Mesendoderm (in vitro differentiated cells): ENCODE results near the gene SMAD5.

Experiments
- DNase-seq: peaks from one replicate; pipeline ENCODE4 v3.0.0; 2013
- H2AK5ac ChIP-seq: 2 replicates; pipeline ENCODE4 v1.6.1; 2013; ENCODE audit warnings: low read length, inconsistent platforms
- H2BK120ac ChIP-seq: 2 replicates; pipeline ENCODE4 v1.6.1; 2013; ENCODE audit warnings: low read depth, mild to moderate bottlenecking, low read length, moderate library complexity, mixed read lengths
- H2BK15ac ChIP-seq: replicated peaks from 2 replicates; pipeline ENCODE4 v1.6.1; 2013; ENCODE audit warnings: low read depth, mild to moderate bottlenecking, moderate library complexity
- H2BK5ac ChIP-seq: 2 replicates; pipeline ENCODE4 v1.6.1; 2013; ENCODE audit warnings: low read length, inconsistent platforms
- H3K18ac ChIP-seq: 2 replicates; pipeline ENCODE4 v1.6.1; 2013; ENCODE audit warnings: mild to moderate bottlenecking, low read length, mixed read lengths
- H3K23ac ChIP-seq: one replicate; pipeline ENCODE4 v1.6.1; 2013; ENCODE audit warnings: low read length
- H3K27ac ChIP-seq: 2 replicates; pipeline ENCODE4 v1.5.1; 2013; ENCODE audit warnings: low read depth, mild to moderate bottlenecking, inconsistent platforms, low read length, moderate library complexity
- H3K27me3 ChIP-seq: 2 replicates; pipeline ENCODE4 v1.6.1; 2013; ENCODE audit warnings: low read length, control low read depth, mild to moderate bottlenecking, inconsistent platforms; ENCODE audit not compliant: insufficient read depth, poor library complexity
- H3K36me3 ChIP-seq: 2 replicates; pipeline ENCODE4 v1.6.1; 2013; ENCODE audit warnings: low read length, inconsistent platforms; ENCODE audit not compliant: control insufficient read depth, insufficient read depth
- H3K4ac ChIP-seq: one replicate; pipeline ENCODE4 v1.6.1; 2013; ENCODE audit warnings: low read depth, mild to moderate bottlenecking, low read length, moderate library complexity
- H3K4me1 ChIP-seq: 2 replicates; pipeline ENCODE4 v1.6.1; 2013; ENCODE audit warnings: low read depth, low read length, inconsistent platforms; ENCODE audit not compliant: control insufficient read depth
- H3K4me2 ChIP-seq: 2 replicates; pipeline ENCODE4 v1.6.1; 2013; ENCODE audit warnings: low read length
- H3K4me3 ChIP-seq: 2 replicates; pipeline ENCODE4 v1.5.1; 2013; ENCODE audit warnings: mild to moderate bottlenecking, low read length
- H3K56ac ChIP-seq: one replicate; pipeline ENCODE4 v1.6.1; 2013; ENCODE audit warnings: low read length
- H3K79me1 ChIP-seq: 2 replicates; pipeline ENCODE4 v1.6.1; 2013; ENCODE audit warnings: low read length, inconsistent platforms
- H3K79me2 ChIP-seq: 2 replicates; pipeline ENCODE4 v1.6.1; 2013; ENCODE audit warnings: mild to moderate bottlenecking, low read length; ENCODE audit not compliant: control insufficient read depth, insufficient read depth
- H3K9ac ChIP-seq: 2 replicates; pipeline ENCODE4 v1.6.1; 2013; ENCODE audit warnings: low read length, inconsistent platforms
- H4K5ac ChIP-seq: one replicate; pipeline ENCODE4 v1.6.1; 2013; ENCODE audit warnings: low read length
- H4K8ac ChIP-seq: one replicate; pipeline ENCODE4 v1.6.1; 2013; ENCODE audit warnings: low read depth, mild to moderate bottlenecking, control low read depth, low read length, moderate library complexity
- WGBS: extraction: QIAGEN DNeasy Blood & Tissue Kit; methylation state at CpG from one replicate; pipeline ENCODE4 v1.1.7; 2013; ENCODE audit warnings: low lambda C conversion rate, missing lambda C conversion rate; ENCODE audit not compliant: insufficient coverage; ENCODE audit errors: extremely low coverage; 5-methylcytosine and 5-hydroxymethylcytosine counted together

SMAD5 gene

GRCh38 chr5:136147632-136148031 is 15.0 kb downstream of the SMAD5 start:
- DNase-seq: no peak
- no peak overlapping the region for H3K4ac ChIP-seq
- no peak overlapping the region for H2BK15ac ChIP-seq
- no peak overlapping the region for H3K56ac ChIP-seq
- H3K27me3 ChIP-seq: no peaks in the 10 kb centered on the region
- H3K4me1 ChIP-seq: no peaks in the 10 kb centered on the region
- no peak overlapping the region for H4K5ac ChIP-seq
- no peak overlapping the region for H4K8ac ChIP-seq
- no peaks in the 10 kb centered on the region for H3K36me3 ChIP-seq
- H3K4me3 ChIP-seq: no peak overlapping the region
- no peak overlapping the region for H3K18ac ChIP-seq
- H3K79me1 ChIP-seq: peaks cover 10% of the 10 kb centered on the region
- H2AK5ac ChIP-seq: no peak overlapping the region
- H3K4me2 ChIP-seq: no peak overlapping the region
- H3K23ac ChIP-seq: no peak overlapping the region
- H2BK120ac ChIP-seq: no peak overlapping the region
- H3K27ac ChIP-seq: no peak overlapping the region
- peaks cover 31% of the 10 kb centered on the region for H3K79me2 ChIP-seq
- H3K9ac ChIP-seq: no peak overlapping the region
- H2BK5ac ChIP-seq: no peak overlapping the region

DNA sequence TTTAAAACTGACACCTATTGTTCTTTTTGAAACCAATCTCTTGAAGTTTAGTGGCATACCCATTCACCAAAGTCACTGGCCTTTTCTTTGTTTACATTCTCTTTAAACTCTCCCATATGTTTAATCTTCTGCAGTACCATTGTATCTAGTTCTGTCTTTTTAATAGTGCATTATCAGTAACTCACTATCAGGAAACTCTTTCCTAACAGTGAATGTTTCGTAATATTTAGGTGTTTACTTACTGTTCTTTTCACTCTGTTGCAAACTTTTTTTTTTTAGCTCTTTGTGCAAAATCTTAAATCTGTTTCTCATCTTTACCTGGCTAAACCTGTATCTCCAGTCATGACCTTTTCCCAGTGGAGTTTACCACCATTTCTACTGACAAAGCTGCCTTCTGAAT is 17.2 kb downstream of the SMAD5 start:
- no peak overlapping the region for H3K9ac ChIP-seq
- no peak overlapping the region for H3K4me3 ChIP-seq
- H2BK15ac ChIP-seq: no peak overlapping the region
- H3K36me3 ChIP-seq: peaks cover 2% of the 10 kb centered on the region
- H3K79me1 ChIP-seq: peaks cover 7% of the 10 kb centered on the region
- H3K23ac ChIP-seq: no peak overlapping the region
- H3K4me1 ChIP-seq: no peaks in the 10 kb centered on the region
- no peak for DNase-seq
- H2BK5ac ChIP-seq: no peak overlapping the region
- H4K8ac ChIP-seq: no peak overlapping the region
- H3K4me2 ChIP-seq: no peak overlapping the region
- H2AK5ac ChIP-seq: no peak overlapping the region
- no CpG with 5 or more reads among the region's 1 CpG for WGBS
- no peak overlapping the region for H3K4ac ChIP-seq
- no peak overlapping the region for H3K18ac ChIP-seq
- no peak overlapping the region for H3K56ac ChIP-seq
- no peak overlapping the region for H2BK120ac ChIP-seq
- H4K5ac ChIP-seq: no peak overlapping the region
- no peak overlapping the region for H3K27ac ChIP-seq
- H3K79me2 ChIP-seq: peaks cover 15% of the 10 kb centered on the region
- no peaks in the 10 kb centered on the region for H3K27me3 ChIP-seq

GRCh38 chr5:136153581-136154236 is 21.1 kb downstream of the SMAD5 start:
- no CpG with 5 or more reads among the region's 11 CpGs for WGBS
- Histone ChIP-seq H4K8ac (no peak overlapping the region), H2BK15ac (no peak overlapping the region), H2BK120ac (no peak overlapping the region), H3K79me2 (peaks cover 10% of the 10 kb centered on the region), H4K5ac (no peak overlapping the region), H2BK5ac (no peak overlapping the region), H3K4me3 (no peak overlapping the region), H3K79me1 (peaks cover 15% of the 10 kb centered on the region), H3K18ac (peak overlapping the region; percentile 28), H3K4ac (no peak overlapping the region), H3K56ac (no peak overlapping the region), H2AK5ac (no peak overlapping the region), H3K4me2 (no peak overlapping the region), H3K36me3 (peaks cover 4% of the 10 kb centered on the region), H3K9ac (no peak overlapping the region), H3K27me3 (no peaks in the 10 kb centered on the region), H3K23ac (no peak overlapping the region), H3K4me1 (no peaks in the 10 kb centered on the region), H3K27ac (no peak overlapping the region)
- DNase-seq: no peak

DNA sequence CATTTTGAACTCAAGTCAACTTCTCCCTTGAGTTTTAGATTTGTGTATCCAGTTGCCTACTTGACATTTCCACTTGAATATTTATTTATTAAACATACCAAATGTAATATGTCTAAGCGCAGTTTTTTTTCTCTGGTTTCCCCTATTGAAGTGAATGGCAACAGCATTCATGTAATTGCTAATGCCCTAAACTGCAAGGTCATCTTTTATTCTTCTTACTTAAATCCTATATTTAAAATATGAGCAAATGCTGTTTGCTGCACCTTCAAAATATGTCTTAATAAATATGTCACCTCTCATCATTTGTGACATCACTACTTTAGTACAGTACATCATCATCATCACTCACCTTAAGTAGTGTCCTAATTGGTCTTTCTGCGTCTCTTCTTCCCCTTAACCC is 22.4 kb downstream of the SMAD5 start:
- H2BK120ac ChIP-seq: no peak overlapping the region
- H3K56ac ChIP-seq: no peak overlapping the region
- H3K4me2 ChIP-seq: no peak overlapping the region
- H3K79me1 ChIP-seq: peaks cover 15% of the 10 kb centered on the region
- H2BK15ac ChIP-seq: no peak overlapping the region
- H4K5ac ChIP-seq: no peak overlapping the region
- H3K4me1 ChIP-seq: no peaks in the 10 kb centered on the region
- H4K8ac ChIP-seq: no peak overlapping the region
- H3K23ac ChIP-seq: no peak overlapping the region
- H3K79me2 ChIP-seq: peaks cover 10% of the 10 kb centered on the region
- H2BK5ac ChIP-seq: no peak overlapping the region
- H3K4me3 ChIP-seq: no peak overlapping the region
- H3K27me3 ChIP-seq: no peaks in the 10 kb centered on the region
- H3K18ac ChIP-seq: no peak overlapping the region
- H3K27ac ChIP-seq: no peak overlapping the region
- no peak overlapping the region for H3K9ac ChIP-seq
- H2AK5ac ChIP-seq: no peak overlapping the region
- DNase-seq: no peak
- no CpG with 5 or more reads among the region's 2 CpGs for WGBS
- peaks cover 4% of the 10 kb centered on the region for H3K36me3 ChIP-seq
- H3K4ac ChIP-seq: no peak overlapping the region

GRCh38 chr5:136155761-136156160 is 23.1 kb downstream of the SMAD5 start:
- DNase-seq: no peak
- Histone ChIP-seq H3K4me3 (no peak overlapping the region), H3K4ac (no peak overlapping the region), H2BK5ac (no peak overlapping the region), H3K9ac (no peak overlapping the region), H3K23ac (no peak overlapping the region), H3K79me1 (peaks cover 16% of the 10 kb centered on the region), H4K5ac (no peak overlapping the region), H2BK120ac (no peak overlapping the region), H3K4me1 (no peaks in the 10 kb centered on the region), H3K4me2 (no peak overlapping the region), H3K36me3 (peaks cover 5% of the 10 kb centered on the region), H3K27ac (no peak overlapping the region), H3K27me3 (no peaks in the 10 kb centered on the region), H4K8ac (no peak overlapping the region), H3K56ac (no peak overlapping the region), H3K79me2 (peaks cover 12% of the 10 kb centered on the region), H2BK15ac (no peak overlapping the region), H2AK5ac (no peak overlapping the region), H3K18ac (no peak overlapping the region)
- no CpG with 5 or more reads among the region's 1 CpG for WGBS

DNA sequence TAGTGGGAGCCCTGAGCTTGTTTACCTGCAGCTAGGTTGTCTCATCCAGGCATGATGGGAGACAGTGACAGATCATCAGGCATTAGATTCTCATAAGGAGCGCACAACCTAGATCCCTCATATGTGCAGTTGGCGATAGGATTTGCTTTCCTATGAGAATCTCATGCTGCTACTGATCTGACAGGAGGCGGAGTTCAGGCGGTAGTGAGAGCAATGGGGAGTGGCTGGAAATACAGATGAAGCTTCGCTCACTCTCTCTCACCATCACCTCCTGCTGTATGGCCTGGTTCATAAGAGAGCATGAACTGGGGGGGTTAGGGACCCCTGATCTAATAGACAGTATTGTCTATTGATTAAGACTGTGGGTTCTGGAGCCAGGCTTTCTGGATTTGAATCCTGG is 24.9 kb downstream of the SMAD5 start:
- no CpG with 5 or more reads among the region's 5 CpGs for WGBS
- Histone ChIP-seq H2BK120ac (no peak overlapping the region), H2BK15ac (no peak overlapping the region), H4K8ac (no peak overlapping the region), H3K79me2 (peaks cover 8% of the 10 kb centered on the region), H3K27me3 (no peaks in the 10 kb centered on the region), H3K4ac (no peak overlapping the region), H3K4me1 (no peaks in the 10 kb centered on the region), H3K4me2 (no peak overlapping the region), H3K36me3 (peaks cover 6% of the 10 kb centered on the region), H3K23ac (no peak overlapping the region), H3K27ac (no peak overlapping the region), H3K4me3 (no peak overlapping the region), H3K18ac (no peak overlapping the region), H4K5ac (no peak overlapping the region), H3K79me1 (peaks cover 14% of the 10 kb centered on the region), H3K56ac (no peak overlapping the region), H3K9ac (no peak overlapping the region), H2BK5ac (no peak overlapping the region), H2AK5ac (no peak overlapping the region)
- no peak for DNase-seq
